K562 (cell line): ENCODE measurements around the gene PI4K2A.

Experiments used
- KDM1A ChIP-seq, 2 experiments: fragments of 450-650 bp; IDR thresholded peaks; 2 replicates each; pipeline ENCODE4 v1.6.1; 2016; ENCODE audit warnings: mild to moderate bottlenecking in 2 of 2
- PHF21A ChIP-seq: fragments of 450-650 bp; IDR thresholded peaks from 2 replicates; pipeline ENCODE4 v1.6.1; 2017; ENCODE audit warnings: low read depth, borderline replicate concordance
- STAT6 ChIP-seq: sonication (generic); formaldehyde crosslinking; IDR thresholded peaks from 2 replicates; pipeline ENCODE4 v1.8.1; 2023; ENCODE audit warnings: mild to moderate bottlenecking, missing genetic modification reagents
- USF2 ChIP-seq: sonication (generic); formaldehyde crosslinking; IDR thresholded peaks from 2 replicates; pipeline ENCODE4 v1.5.0; 2020; ENCODE audit warnings: missing genetic modification reagents
- ZBTB11 ChIP-seq, 3 experiments: fragments of 200-800 bp in 1 of 3; fragments of 250-450 bp in 1 of 3; fragments of 450-650 bp in 1 of 3; sonication (Bioruptor Pico) in 1 of 3; sonication (Bioruptor generic) in 1 of 3; formaldehyde crosslinking in 1 of 3; IDR thresholded peaks; 2 replicates each; pipeline versions ENCODE4 v1.6.1 to v1.8.0; 2016 to 2022; ENCODE audit warnings: mild to moderate bottlenecking in 2 of 3, missing genetic modification characterization in 2 of 3, missing compliant biosample characterization in 1 of 3, moderate library complexity in 1 of 3
- TF ChIP-seq, protein P1 (sequence below), 3 experiments: IDR thresholded peaks in 2 of 3; conservative IDR thresholded peaks in 1 of 3; 2 replicates each; pipeline ENCODE4 v1.5.1; 2011 to 2012; ENCODE audit warnings: low read length in 3 of 3, mild to moderate bottlenecking in 3 of 3, control low read depth in 2 of 3, improper control_type of control experiment in 1 of 3, inconsistent platforms in 1 of 3, low read depth in 1 of 3, mixed read lengths in 1 of 3, moderate library complexity in 1 of 3; ENCODE audit not compliant: insufficient read depth in 2 of 3

DNA sequence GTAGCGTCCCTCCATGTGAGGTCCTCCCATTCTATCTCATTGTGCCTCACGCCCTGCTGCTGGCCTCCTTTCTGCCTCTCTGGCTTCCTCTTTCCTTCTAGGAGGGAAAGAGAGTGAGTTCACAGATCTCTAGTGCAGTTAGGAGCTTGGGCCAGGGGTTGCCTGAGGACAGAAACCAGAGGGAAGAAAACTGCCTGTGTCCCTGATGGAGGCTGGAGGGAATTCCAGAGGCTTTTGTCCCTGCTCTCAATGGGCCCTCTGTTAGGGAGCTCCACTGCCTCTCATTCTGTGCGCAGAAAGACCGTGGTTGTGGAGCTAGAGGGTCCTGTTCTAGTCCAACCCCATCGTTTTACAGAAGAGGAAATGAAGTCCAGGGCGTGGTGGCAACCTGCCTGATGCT lies 77.7 kb downstream of the PI4K2A start:
- TF ChIP-seq USF2 (no peak), ZBTB11 (CRISPR knock-in tag; IDR thresholded peaks at IDR 0.05) (no peak), STAT6 (CRISPR knock-in tag) (no peak), KDM1A (IDR thresholded peaks at IDR 0.05) (no peak), PHF21A (no peak)
- TF ChIP-seq, protein P1, sequence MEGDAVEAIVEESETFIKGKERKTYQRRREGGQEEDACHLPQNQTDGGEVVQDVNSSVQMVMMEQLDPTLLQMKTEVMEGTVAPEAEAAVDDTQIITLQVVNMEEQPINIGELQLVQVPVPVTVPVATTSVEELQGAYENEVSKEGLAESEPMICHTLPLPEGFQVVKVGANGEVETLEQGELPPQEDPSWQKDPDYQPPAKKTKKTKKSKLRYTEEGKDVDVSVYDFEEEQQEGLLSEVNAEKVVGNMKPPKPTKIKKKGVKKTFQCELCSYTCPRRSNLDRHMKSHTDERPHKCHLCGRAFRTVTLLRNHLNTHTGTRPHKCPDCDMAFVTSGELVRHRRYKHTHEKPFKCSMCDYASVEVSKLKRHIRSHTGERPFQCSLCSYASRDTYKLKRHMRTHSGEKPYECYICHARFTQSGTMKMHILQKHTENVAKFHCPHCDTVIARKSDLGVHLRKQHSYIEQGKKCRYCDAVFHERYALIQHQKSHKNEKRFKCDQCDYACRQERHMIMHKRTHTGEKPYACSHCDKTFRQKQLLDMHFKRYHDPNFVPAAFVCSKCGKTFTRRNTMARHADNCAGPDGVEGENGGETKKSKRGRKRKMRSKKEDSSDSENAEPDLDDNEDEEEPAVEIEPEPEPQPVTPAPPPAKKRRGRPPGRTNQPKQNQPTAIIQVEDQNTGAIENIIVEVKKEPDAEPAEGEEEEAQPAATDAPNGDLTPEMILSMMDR (IDR thresholded peaks at IDR 0.05 in 2 of 3, conservative IDR thresholded peaks at IDR 0.05 in 1 of 3; ENCODE audit: insufficient read depth in 2 of 3, low read depth in 1 of 3, low read length in 3 of 3) = no peak
